PC-3 (cell line): ENCODE data around the gene KIF3A.

Experiments used
- CTCF ChIP-seq: fragments of 300-600 bp; sonication (generic); conservative IDR thresholded peaks from 2 replicates; pipeline ENCODE4 v1.5.1; 2017; ENCODE audit warnings: antibody characterized with exemption, low read depth, mild to moderate bottlenecking, low read length
- EZH2 ChIP-seq: fragments of 300-600 bp; sonication (generic); IDR thresholded peaks from one replicate; pipeline ENCODE4 v1.6.1; 2017; ENCODE audit warnings: antibody characterized with exemption, mild to moderate bottlenecking, low read length; ENCODE audit not compliant: unreplicated experiment

GRCh38 chr5:132646583-132647266 lies 90.6 kb downstream of the KIF3A start:
- TF ChIP-seq CTCF: no peak
- TF ChIP-seq EZH2: no peak
